HG02884 (cell line): Measurements from ENCODE around the gene LPIN2.
"Not testable (repeated sequence)": the region's sequence is repeated elsewhere in the genome, so short reads cannot be mapped to it uniquely, and the experiment has no call there.

ENCODE experiments used
- ATAC-seq: cut with Tn5 transposase; IDR thresholded peaks from one replicate; pipeline ENCODE4 v1.9.1; 2021; ENCODE audit warnings: mild to moderate bottlenecking, moderate library complexity; ENCODE audit not compliant: unreplicated experiment

LPIN2 gene

DNA sequence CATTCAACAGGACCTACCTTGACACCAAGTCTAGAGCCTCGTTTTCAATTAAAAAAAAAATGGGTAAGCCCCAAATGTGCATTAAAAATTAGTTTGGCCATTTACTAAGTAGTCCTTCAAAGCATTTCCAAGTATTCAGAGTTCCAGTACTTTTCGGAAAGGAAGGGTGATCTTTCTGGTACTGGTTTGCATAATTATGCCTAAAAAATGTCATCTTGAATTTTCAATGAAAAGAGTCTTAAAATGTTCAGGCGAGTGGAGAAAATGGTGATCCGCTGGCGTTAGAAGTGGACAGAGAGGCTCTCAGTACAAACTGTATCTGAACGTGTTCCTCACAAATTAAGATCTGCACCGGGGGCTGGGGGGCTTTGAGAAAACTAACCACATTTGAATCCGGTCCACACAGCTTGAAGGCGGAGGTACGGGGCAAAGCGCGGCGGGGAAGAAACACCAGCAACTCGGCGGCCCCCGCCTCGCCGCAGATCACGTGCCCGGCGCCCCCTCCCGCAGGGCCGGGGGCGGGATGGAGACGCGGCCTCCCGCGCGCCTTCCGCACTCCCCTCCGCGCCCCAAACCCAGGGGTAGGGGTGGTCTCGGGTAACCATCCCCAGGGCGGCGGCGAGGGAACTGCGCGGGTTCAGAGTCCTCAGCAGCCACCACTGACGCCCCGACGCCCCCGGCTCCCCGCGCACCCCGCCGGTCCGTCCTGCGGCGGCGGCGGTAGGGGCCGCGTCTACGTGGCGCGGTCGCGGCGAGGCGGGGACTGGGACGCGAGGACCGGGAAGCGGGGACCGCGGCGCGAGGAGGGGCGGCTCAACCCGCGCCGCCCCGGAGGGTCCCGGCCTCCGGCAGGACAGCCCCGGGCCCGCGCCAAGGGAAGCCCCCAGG is 564 bp downstream of the LPIN2 start:
- peak; percentile 26 for ATAC-seq

DNA sequence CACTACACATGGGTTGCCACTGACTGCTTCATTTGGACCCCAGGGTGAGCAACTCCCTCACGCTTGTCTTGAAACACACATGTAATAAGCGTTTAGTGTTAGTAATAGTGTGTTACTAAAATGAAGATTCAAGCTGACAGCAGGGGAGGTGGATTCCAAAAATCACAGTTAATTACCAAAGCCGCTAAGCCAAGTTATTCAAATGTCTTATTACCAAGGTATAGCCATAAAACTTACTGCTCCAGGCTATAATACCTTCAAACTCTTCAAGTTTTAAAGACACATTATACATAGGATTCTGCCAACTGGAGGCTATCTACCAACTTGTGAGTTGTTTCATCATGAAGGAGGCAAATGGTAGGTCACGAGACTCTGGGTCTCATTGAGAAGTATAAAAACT is 2.9 kb downstream of the LPIN2 start:
- no peak for ATAC-seq

DNA sequence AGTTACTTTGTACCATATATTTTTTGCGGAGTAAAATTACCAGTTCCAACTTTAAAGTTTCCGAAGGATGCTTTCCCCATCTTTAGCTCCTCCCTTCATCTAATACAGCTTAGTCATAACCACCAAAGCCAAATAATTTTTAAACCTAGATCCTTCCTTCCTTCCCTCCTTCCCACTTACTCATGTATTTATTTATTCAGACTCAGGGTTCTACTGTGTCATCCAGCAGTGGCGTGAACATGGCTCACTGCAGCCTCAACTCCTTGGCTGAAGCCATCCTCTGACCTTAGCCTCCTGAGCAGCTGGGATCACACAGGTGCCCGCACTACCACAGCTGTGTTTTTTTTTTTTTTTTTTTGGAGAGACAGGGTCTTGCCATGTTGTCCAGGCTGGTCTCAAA is 4.4 kb downstream of the LPIN2 start:
- no peak for ATAC-seq

DNA sequence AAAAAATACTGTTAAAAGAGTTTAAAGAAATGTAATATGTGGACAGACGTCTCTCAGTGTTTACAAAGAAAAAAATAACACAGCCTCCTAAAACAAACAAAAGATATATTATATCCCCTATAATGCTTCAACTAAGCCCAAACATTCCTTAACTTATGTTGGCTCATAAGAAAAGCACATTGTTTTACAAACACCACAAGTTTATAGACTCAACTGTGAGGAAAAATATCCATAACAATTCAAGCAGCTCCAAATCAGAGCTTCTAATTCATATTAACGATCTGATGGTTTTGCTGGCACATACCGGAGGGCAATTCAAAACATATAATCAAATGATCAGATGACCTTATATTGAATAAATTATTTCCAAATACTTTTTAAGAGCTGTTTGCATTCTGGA is 5.5 kb downstream of the LPIN2 start:
- no peak for ATAC-seq

DNA sequence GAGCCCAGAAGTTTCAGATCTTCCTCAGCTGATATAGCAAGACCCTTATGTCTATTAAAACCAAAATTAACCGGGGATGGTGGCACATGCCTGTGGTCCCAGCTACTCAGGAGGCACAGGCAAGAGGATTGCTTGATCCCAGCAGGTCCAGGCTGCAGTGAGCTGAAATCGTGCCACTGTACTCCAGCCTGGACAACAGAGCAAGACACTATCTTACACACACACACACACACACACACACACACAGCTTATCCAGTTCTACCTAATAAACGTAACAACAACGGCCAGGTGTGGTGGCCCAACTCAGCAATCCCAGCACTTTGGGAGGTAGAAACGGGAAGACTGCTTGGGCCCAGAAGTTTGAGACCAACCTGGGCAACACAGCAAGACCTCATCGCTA is 7.5 kb downstream of the LPIN2 start:
- ATAC-seq = no peak

DNA sequence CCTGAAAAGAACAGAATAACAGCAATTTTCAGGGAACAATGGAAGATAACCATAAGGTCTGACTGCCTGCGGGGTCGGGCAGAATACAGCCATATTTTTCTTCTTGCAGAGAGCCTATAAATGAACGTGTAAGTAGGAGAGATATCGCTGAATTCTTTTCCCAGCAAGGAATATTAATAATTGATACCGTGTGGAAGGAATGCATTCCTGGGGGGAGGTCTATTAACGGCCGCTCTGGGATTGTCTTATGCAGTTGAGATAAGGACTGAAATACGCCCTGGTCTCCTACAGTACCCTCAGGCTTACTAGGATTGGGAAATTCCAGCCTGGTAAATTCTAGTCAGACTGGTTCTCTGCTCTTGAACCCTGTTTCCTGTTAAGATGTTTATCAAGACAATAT is 9.2 kb downstream of the LPIN2 start:
- ATAC-seq = not testable (repeated sequence)

DNA sequence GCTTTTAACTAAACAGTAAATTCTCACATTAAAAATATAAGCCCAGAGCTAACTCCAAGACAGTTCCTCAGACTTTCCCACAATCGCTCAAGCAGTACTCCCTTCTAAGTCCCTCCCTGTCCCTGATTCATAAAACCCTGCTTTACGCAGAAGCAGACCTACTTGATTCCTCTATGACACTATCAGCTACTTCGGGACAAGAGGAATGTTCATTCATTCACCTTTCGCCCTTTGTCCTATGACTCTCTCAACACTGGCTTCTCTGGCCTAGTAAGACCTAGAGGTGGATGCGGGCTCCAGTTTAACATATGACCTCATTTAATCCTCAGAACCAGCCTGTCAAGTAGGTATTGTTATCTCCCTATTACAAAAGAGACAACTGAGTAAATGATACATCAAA is 10.2 kb downstream of the LPIN2 start:
- ATAC-seq = no peak

DNA sequence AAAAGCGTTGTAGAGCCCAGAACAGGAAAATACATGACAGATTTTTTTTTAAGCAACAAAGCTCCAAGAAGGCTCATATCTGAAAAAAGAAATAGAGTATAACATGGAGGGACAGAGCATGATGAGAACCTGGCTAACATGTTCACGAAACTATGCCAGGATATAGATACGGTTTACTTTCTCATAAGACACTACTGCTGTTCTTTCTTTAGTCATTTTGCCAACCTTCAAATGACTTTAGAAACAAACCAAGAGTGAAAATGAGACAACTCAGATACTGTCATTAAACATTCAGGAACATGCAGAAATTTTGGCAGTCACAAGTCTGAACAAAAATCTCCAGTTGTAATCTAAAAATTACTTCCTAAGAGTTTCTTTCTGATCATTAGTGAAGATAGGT is 14.3 kb downstream of the LPIN2 start:
- ATAC-seq = no peak

DNA sequence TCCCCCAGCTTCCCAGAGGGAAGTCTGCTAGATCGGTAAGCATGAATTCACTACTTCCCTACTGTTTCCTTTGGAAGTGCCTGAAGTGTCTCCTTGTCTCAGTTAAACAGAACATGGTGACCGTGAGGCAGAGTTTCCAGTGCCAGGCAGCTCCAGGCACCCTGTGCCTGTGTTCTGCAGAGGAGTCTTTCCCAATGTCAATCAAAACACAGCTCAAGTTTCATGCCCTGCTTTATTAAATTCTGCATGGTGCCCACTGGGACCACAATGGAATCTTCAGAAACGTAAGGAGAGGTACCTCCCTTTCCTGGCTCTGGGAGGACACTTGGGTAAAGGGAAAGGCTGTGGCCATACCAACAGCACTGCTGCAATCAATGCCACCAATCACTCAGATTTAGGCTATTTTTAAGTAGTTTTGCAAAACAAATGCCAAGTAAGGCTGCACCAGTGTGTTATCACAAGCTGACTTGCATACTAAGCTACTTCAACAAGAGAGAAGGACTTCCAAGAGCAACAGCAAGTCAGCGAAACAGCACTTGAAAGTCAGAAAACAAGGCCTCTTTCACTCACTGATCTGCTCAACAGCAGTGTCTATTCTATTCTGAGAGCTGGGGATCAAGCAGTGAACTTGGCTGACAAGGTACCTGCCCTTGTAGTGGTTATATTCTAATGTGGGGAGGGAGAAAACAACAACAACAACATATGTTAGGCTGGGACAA is 14.9 kb downstream of the LPIN2 start:
- ATAC-seq = no peak

DNA sequence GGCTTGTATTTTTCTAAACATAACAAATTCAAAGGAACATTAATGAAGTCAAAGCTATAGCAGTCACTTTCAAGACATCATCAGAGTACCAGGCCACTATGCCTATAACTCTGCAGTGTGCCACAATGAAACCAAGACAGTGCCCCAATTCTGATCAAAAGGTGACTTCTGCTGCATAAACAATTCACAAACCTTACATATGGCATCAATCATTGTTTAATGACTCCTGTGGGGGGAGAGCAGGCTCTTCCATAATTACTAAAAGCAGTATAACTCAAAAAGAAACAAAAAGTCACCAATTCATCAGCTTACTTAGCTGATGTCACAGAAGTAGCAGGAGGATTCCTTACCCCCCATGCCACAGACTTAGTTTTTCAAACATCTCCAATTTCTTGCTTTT is 15.5 kb downstream of the LPIN2 start:
- ATAC-seq = no peak

DNA sequence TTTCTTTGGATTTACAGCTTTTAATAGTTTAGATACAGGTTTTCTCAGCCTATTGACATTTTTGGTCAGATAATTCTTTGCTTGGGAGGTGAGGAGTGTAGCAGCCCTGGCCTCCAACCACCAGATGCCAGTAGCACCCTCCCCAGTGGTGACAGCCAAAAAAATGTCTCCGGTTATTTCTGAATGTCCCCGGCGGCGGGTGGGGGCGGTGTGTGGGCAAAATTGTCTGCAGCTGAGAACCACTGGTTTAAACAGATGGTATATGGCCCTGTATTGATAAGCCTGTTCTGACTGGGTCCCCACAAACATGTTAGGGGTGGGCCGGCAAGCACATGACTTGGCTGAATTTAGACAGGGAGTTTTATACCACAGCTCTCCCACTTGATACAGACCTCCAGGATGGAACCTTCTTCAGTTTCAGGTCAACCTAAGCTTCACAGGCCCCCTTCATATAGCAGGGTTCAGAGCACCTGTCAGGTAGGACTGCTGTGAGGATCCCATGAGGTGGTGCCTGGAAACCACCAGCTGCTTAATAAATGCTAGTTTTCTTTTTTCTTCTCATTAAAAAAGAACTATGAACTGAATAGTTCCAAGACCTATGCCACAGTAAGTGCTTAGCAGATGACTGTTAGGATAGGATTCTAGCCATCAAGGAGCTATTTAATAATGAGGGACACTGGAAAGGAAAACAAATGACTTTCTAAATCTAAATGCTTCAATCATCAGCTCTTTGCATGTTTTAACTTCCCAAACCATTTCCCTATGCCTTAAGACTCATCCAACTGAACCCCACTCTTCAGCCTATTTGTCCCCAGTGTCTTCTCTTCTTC is 18.1 kb downstream of the LPIN2 start:
- ATAC-seq = peak; percentile 86

DNA sequence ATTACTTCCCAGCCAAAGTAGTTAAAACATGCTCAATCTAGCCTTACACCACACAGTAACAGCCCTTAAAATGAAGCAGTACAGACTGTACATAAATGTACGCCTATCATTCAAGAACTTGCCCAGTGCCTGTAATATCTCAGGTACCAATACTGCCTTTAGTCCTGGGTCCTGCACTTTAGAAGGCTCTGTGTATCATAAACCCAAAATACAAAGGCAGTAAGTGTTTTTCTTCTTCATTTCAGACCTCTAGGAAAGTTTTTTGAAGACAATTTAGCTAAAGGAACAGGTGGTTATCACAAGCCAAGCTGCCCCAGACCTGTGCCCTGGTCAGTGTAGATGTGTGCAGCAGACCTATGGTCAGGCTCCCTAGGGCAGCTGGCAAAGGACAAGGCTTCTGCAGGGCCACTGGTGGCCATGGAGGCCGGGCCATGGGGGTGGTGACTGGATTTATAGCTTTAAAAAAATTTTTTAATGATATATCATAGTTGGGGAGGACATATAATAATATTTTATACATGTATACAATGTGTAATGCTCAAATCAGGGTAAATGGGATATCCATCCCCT is 18.8 kb downstream of the LPIN2 start:
- ATAC-seq = no peak

DNA sequence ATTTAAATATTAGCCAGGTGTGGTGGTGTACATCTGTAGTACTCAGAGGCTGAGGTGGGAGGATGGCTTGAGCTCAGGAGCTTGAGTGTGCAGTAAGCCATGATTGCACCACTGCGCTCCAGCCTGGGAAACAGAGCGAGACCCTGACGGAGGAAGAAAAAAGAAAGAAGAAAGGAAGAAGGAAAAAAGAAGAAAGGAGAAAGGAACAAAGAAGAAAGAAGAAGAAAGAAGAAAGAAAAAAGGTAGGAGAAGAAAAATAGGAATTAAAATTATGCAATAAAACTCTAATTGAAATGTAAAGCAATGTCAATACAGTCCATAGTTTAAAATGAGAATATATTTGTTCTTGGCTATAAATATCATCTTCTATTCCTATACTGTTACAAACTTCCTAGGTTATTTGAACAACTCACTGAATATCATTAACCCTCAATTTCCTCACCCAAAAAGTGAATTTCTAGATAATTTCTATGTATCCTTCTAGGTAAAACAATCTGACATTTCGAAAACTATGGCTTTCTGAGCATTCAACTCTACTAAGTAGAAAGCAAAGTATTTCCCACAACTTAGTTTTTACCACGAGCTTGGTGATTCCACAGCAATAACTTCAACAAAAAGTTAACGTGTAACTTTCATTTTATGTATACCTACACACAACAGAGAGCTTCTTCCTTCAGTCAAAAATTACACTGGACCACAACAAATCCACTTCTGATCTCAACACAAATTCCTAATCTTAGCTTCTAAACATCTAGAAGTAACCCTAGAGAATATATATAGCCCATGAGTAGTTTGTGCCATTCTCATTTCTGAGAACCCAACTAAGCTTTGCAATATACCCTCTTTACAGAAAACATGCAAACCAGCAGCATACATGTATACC is 19.7 kb downstream of the LPIN2 start:
- no peak for ATAC-seq

DNA sequence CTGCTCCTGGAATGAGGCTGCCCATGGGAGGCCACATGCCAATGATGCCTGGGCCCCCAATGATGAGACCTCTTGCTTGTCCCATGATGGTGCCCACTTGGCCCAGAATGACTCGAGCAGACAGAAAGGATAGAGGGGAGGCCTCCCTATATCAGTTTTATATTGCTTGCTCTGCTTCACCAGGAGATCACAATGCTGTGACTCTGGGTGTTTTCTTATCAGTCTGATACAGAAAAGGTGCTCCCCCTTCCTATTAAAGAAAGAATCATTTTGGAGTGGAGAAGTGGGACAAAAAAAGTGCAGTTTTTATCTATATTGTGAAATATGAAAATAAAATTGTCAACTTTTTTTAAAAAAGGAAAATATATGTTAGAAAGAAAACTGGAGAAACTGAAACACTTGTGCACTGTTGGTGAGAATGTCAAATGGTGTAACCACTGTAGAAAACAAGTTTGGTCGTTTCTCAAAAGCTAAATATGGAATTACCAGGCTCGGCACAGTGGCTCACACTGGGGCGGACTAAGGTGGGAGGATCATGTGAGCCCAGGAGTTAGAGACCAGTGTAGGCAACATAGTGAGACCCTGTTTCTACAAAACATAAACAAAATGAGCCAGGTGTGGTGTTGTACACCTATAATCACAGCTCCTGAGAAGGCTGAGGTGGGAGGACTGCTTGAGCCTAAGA is 21.8 kb downstream of the LPIN2 start:
- no peak for ATAC-seq

DNA sequence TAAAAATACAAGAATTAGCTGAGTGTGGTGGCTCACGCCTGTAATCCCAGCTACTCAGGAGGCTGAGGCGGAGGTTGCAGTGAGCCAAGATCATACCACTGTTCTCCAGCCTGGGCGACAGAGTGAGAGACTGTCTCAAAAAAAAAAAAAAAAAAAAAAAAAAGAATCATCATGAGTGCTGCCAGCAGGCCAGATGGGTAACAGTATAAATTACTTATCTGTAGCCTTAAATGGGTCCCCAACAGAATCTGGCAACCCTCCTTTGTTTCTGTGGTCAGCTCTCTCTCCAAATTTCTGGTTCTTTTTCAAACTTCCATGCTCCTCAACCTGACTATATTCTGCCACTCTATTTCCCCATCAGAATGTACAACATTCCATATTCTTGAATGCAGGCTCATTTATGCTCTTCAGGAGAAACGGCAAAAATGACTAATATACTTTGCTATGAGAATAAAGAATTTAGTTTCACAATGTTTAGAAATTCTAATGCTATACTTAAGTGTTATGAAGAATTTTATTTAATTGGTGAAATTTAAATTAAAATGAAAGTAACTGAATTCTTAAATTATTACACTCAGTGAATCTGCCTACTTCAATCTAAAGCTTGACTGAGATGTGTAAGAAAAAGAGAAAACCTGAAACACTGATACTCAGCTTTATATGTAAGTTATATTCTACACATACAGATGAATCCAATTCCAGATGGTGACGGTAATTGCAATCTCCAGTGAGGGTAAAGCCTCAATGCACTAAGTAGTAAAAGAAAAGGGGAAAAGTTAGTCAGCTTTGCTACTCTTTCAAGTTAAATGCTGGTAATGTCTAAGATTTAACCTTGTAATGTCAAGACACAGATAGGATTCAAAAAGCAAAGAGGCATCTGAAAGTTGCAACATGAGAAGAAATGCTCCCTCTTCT is 24.8 kb downstream of the LPIN2 start:
- no peak for ATAC-seq

DNA sequence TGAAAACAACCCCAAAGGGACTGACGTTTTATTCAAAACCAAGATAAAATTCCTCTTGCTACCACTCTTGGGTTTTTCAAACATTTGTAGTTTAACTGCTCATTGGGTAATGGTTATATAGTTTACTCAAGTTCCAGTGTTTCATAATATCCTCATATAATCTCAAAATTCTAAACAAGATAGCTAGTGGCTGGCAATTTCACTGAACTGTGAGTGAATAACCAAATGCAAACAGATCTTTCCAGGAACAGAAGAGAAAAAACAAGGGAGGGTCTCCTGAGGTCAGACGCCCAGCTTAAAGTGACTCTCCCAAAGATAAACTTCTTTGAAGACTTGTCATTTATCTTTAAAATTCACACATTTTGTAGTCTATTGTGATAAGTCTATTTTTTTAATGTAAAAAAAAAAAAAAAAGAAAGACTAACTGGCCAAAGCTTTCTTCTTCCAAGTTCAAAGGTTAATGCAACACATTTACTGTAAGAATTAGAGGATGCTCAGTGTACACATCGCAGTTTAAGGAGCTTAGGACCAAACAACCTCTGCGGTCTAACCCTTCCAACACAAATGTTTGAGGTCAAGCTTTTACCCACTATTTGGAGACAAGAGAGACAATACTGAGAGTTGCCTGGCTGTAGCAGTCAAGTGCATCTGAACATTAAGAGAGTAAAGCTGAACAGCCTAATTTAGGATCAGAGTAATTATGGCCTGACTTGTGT is 26.6 kb downstream of the LPIN2 start:
- no peak for ATAC-seq

DNA sequence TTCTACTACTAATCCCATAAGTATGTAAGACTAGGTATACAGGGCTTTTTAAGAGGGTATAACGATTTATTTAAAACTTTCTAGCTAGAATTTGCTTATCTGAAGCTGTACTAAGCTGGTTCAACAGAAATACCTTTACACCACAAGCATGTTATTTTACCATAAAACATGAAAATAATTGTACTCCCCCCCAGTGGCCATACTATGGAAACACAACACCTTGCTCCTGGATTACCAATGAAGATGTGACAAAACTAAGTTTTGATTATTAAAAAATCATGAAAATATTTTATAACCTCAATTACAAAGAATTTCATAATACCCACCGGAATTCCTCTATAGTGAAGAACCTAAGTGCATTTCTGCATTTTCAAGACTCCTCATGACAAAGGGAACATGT is 27.3 kb downstream of the LPIN2 start:
- no peak for ATAC-seq

DNA sequence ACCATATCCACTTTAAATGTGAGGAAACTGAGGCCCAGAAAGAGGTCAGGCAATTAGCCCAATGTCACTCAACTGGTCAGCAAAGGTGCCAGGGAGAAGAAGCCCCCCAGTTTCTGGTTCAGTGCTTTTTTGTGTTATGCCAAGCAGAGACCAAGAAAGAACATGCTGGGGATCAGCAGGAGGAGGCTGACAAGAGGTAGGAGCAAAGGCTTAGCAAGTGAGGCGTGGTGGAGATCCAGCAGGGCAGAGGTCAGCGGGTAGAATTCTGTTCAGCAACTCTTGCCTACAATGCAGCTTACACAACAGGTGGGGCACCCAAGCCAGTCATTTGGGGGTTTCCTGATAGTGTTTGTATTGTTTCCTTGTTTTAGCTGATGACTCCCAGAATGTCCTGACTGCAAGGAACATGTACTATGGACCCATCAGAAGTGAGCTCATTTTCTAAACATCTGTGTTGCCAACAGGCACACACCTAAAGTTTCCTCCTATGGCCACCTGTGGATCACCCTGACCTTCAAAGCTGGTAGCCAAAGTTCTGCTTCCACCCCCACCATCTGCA is 28.2 kb downstream of the LPIN2 start:
- ATAC-seq = no peak
